ENCODE measurements around the gene SH3GLB1. TPM values are rescaled to one million over a fixed set of nuclear protein-coding genes. Genes with fewer than 3 reads are reported as not detected.

SH3GLB1 gene
- total RNA-seq, 1 donor from 2014 or later: 48.5 TPM

- H3K4me3 Mint-ChIP-seq (ENCODE audit: low read depth): no peak overlapping the region
- H3K9me3 Mint-ChIP-seq (ENCODE audit: low read depth): no peaks in the 10 kb centered on the region
- no peaks in the 10 kb centered on the region for H3K27me3 Mint-ChIP-seq
- no peak for DNase-seq (ENCODE audit: low spot score, unreplicated experiment)
- H3K27ac Mint-ChIP-seq: no peak overlapping the region
- no peak for TF ChIP-seq CTCF (IDR thresholded peaks at IDR 0.05; ENCODE audit: unreplicated experiment)
- H3K4me1 Mint-ChIP-seq (ENCODE audit: low read depth): peaks cover 1% of the 10 kb centered on the region
- peaks cover 6% of the 10 kb centered on the region for H3K36me3 Mint-ChIP-seq (ENCODE audit: insufficient read depth)
Observed at GRCh38 chr1:86713477-86713876, 9.1 kb downstream of the SH3GLB1 start.

DNA sequence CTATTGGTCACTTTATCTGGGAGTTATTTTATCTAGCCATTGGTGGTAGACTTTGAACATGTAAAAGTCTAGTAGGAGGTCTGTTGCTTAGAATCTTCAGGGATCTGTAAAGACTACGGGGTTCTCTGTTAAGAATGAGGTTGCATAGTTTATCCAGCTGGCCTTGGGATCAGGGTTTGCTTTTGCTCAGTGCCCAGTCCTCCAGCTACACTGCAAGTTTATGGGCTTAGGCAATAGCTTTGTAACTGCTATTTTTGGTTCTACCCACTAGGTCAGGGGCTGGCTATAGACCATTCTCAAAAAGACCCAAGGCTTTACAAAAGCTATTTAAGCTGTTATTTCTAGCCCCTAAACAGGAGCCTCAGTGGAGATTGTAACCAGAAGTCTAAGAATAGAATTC, 9.8 kb downstream of the SH3GLB1 start:
- Mint-ChIP-seq H3K27me3 (no peaks in the 10 kb centered on the region), H3K4me3 (ENCODE audit: low read depth) (no peak overlapping the region), H3K9me3 (ENCODE audit: low read depth) (no peaks in the 10 kb centered on the region), H3K4me1 (ENCODE audit: low read depth) (peaks cover 1% of the 10 kb centered on the region), H3K36me3 (ENCODE audit: insufficient read depth) (peaks cover 8% of the 10 kb centered on the region), H3K27ac (no peak overlapping the region)
- no peak for TF ChIP-seq CTCF (IDR thresholded peaks at IDR 0.05; ENCODE audit: unreplicated experiment)
- DNase-seq (ENCODE audit: low spot score, unreplicated experiment): no peak

GRCh38 chr1:86714561-86715244, 10.3 kb downstream of the SH3GLB1 start:
- H3K27me3 Mint-ChIP-seq: no peaks in the 10 kb centered on the region
- no peak overlapping the region for H3K27ac Mint-ChIP-seq
- no peak overlapping the region for H3K4me3 Mint-ChIP-seq (ENCODE audit: low read depth)
- H3K9me3 Mint-ChIP-seq (ENCODE audit: low read depth): no peaks in the 10 kb centered on the region
- no peak for TF ChIP-seq CTCF (IDR thresholded peaks at IDR 0.05; ENCODE audit: unreplicated experiment)
- peaks cover 8% of the 10 kb centered on the region for H3K36me3 Mint-ChIP-seq (ENCODE audit: insufficient read depth)
- H3K4me1 Mint-ChIP-seq (ENCODE audit: low read depth): peaks cover 1% of the 10 kb centered on the region
- no peak for DNase-seq (ENCODE audit: low spot score, unreplicated experiment)

- no peak for DNase-seq (ENCODE audit: low spot score, unreplicated experiment)
- H3K9me3 Mint-ChIP-seq (ENCODE audit: low read depth): no peaks in the 10 kb centered on the region
- no peak for TF ChIP-seq CTCF (IDR thresholded peaks at IDR 0.05; ENCODE audit: unreplicated experiment)
Observed at GRCh38 chr1:86718786-86719185, 14.4 kb downstream of the SH3GLB1 start.

GRCh38 chr1:86731416-86731815, 27.0 kb downstream of the SH3GLB1 start:
- H3K9me3 Mint-ChIP-seq (ENCODE audit: low read depth): no peaks in the 10 kb centered on the region
- H3K4me1 Mint-ChIP-seq (ENCODE audit: low read depth): no peaks in the 10 kb centered on the region
- DNase-seq (ENCODE audit: low spot score, unreplicated experiment): no peak
- H3K27ac Mint-ChIP-seq: no peak overlapping the region
- no peak for TF ChIP-seq CTCF (IDR thresholded peaks at IDR 0.05; ENCODE audit: unreplicated experiment)
- no peaks in the 10 kb centered on the region for H3K27me3 Mint-ChIP-seq
- H3K4me3 Mint-ChIP-seq (ENCODE audit: low read depth): no peak overlapping the region
- H3K36me3 Mint-ChIP-seq (ENCODE audit: insufficient read depth): peaks cover 6% of the 10 kb centered on the region

More at GRCh38 chr1:86718786-86719185, 14.4 kb downstream of the SH3GLB1 start:
- peaks cover 12% of the 10 kb centered on the region for H3K36me3 Mint-ChIP-seq (ENCODE audit: insufficient read depth)
- no peaks in the 10 kb centered on the region for H3K27me3 Mint-ChIP-seq
- H3K4me1 Mint-ChIP-seq (ENCODE audit: low read depth): peaks cover 1% of the 10 kb centered on the region
- H3K4me3 Mint-ChIP-seq (ENCODE audit: low read depth): no peak overlapping the region
- no peak overlapping the region for H3K27ac Mint-ChIP-seq
